HTR-8/SVneo (cell line): Measurements from ENCODE around the gene TCTN2.

Experiments used
- DNase-seq: peaks from one replicate; pipeline ENCODE4 v3.0.0; 2011; ENCODE audit warnings: low spot score, mixed read lengths; ENCODE audit not compliant: insufficient read length
- FAIRE-seq: peaks from 2 replicates; lab custom pipeline; 2011; peaks lifted over from hg19 to GRCh38; lab: Jason Lieb, UNC

Gene TCTN2

GRCh38 chr12:123670882-123671728 is at the start of gene TCTN2:
Gene TCTN2, plus strand, starts transcription at chr12:123671113. Its CDS starts 128 bp downstream, at chr12:123671241.
- FAIRE-seq, result peak; percentile 73

GRCh38 chr12:123621619-123622530 is 49.0 kb upstream of the TCTN2 start:
- FAIRE-seq (no peak), DNase-seq (no peak)

More at GRCh38 chr12:123670882-123671728, at the start of gene TCTN2:
- peak; percentile 99 for DNase-seq

- peak; percentile 93 for FAIRE-seq
- peak; percentile 99 for DNase-seq
Measured at GRCh38 chr12:123633379-123634141, 37.4 kb upstream of the TCTN2 start, which contains the start of the genes EIF2B1 and GTF2H3. Gene EIF2B1, minus strand, starts transcription at chr12:123633686. Its CDS starts 129 bp downstream, at chr12:123633557. Gene GTF2H3, plus strand, starts transcription at chr12:123633829. Its CDS starts 31 bp downstream, at chr12:123633860.

GRCh38 chr12:123634142-123634561 is 36.8 kb upstream of the TCTN2 start:
- no peak for DNase-seq

GRCh38 chr12:123643911-123644310 is 27.0 kb upstream of the TCTN2 start:
- DNase-seq, result no peak
- no peak for FAIRE-seq

More at GRCh38 chr12:123634142-123634561, 36.8 kb upstream of the TCTN2 start:
- FAIRE-seq, result no peak

- DNase-seq (no peak), FAIRE-seq (no peak)
Measured at GRCh38 chr12:123645380-123645779, 25.5 kb upstream of the TCTN2 start.

- FAIRE-seq (no peak), DNase-seq (no peak)
Measured at GRCh38 chr12:123645878-123646277, 25.0 kb upstream of the TCTN2 start.

GRCh38 chr12:123648401-123648800 is 22.5 kb upstream of the TCTN2 start:
- no peak for FAIRE-seq
- no peak for DNase-seq

- FAIRE-seq (no peak), DNase-seq (no peak)
Measured at GRCh38 chr12:123654129-123654701, 16.7 kb upstream of the TCTN2 start.

- FAIRE-seq, result no peak
- DNase-seq, result no peak
Measured at GRCh38 chr12:123655420-123655819, 15.5 kb upstream of the TCTN2 start.

- DNase-seq (no peak), FAIRE-seq (no peak)
Measured at GRCh38 chr12:123656392-123656791, 14.5 kb upstream of the TCTN2 start.

- DNase-seq (no peak), FAIRE-seq (no peak)
Measured at GRCh38 chr12:123657211-123657610, 13.7 kb upstream of the TCTN2 start.

GRCh38 chr12:123659996-123660727 is 10.8 kb upstream of the TCTN2 start:
- peak; percentile 20 for FAIRE-seq
- peak; percentile 89 for DNase-seq

- no peak for DNase-seq
- FAIRE-seq, result no peak
Measured at GRCh38 chr12:123667771-123668170, 3.1 kb upstream of the TCTN2 start.

GRCh38 chr12:123671876-123672275 is 963 bp downstream of the TCTN2 start:
- DNase-seq, result no peak
- FAIRE-seq, result no peak

GRCh38 chr12:123675436-123675835 is 4.5 kb downstream of the TCTN2 start:
- DNase-seq, result no peak
- no peak for FAIRE-seq

- DNase-seq (no peak), FAIRE-seq (no peak)
Measured at GRCh38 chr12:123676616-123677320, 5.9 kb downstream of the TCTN2 start.

GRCh38 chr12:123678981-123679380 is 8.1 kb downstream of the TCTN2 start:
- no peak for DNase-seq
- FAIRE-seq, result no peak
